ENCODE measurements around the gene TIMM29.

- TF ChIP-seq CTCF (IDR thresholded peaks at IDR 0.05), result no peak
- TF ChIP-seq EZH2 (IDR thresholded peaks at IDR 0.05; ENCODE audit: borderline replicate concordance, insufficient read depth, low read depth, low read length, poor library complexity, severe bottlenecking), result no peak
Observed at GRCh38 chr19:10889880-10890279, 38.7 kb upstream of the TIMM29 start.

Measured in B cell (primary cell).